HG03064 (cell line): ENCODE measurements around the gene IL1F10.

Experiments
- ATAC-seq: cut with Tn5 transposase; IDR thresholded peaks from one replicate; pipeline ENCODE4 v1.9.1; 2021; ENCODE audit warnings: low read depth; ENCODE audit not compliant: unreplicated experiment

Gene IL1F10

GRCh38 chr2:113105047-113105785, 37.4 kb downstream of the IL1F10 start:
- no peak for ATAC-seq

GRCh38 chr2:113111121-113111520, 43.4 kb downstream of the IL1F10 start:
- ATAC-seq: no peak

GRCh38 chr2:113111823-113112287, 44.1 kb downstream of the IL1F10 start:
- ATAC-seq: no peak

GRCh38 chr2:113112441-113112840, 44.7 kb downstream of the IL1F10 start:
- no peak for ATAC-seq

- ATAC-seq: no peak
Observed at GRCh38 chr2:113112871-113113270, 45.1 kb downstream of the IL1F10 start.

- no peak for ATAC-seq
Observed at GRCh38 chr2:113113807-113114206, 46.0 kb downstream of the IL1F10 start.

GRCh38 chr2:113114224-113114945, 46.6 kb downstream of the IL1F10 start:
- no peak for ATAC-seq

GRCh38 chr2:113114996-113115395, 47.2 kb downstream of the IL1F10 start:
- ATAC-seq: no peak

- ATAC-seq: no peak
Observed at GRCh38 chr2:113116100-113116958, 48.6 kb downstream of the IL1F10 start.

GRCh38 chr2:113117541-113118262, 49.9 kb downstream of the IL1F10 start:
- no peak for ATAC-seq

GRCh38 chr2:113118263-113118657, 50.5 kb downstream of the IL1F10 start:
- ATAC-seq: no peak

- no peak for ATAC-seq
Observed at GRCh38 chr2:113119111-113119510, 51.3 kb downstream of the IL1F10 start.

- no peak for ATAC-seq
Observed at GRCh38 chr2:113120861-113121260, 53.1 kb downstream of the IL1F10 start.

- ATAC-seq: no peak
Observed at GRCh38 chr2:113122364-113122763, 54.6 kb downstream of the IL1F10 start.

GRCh38 chr2:113123726-113124125, 56.0 kb downstream of the IL1F10 start:
- no peak for ATAC-seq

- no peak for ATAC-seq
Observed at GRCh38 chr2:113124181-113124961, 56.6 kb downstream of the IL1F10 start.
